Thoracic aorta (tissue), 2 donors: ENCODE data around the gene RSPO3. TPM values are rescaled to one million over a fixed set of nuclear protein-coding genes. Genes with fewer than 3 reads are reported as not detected.

ENCODE experiments used
- ATAC-seq: fragments of 150-250 bp; one replicate; pipeline ENCODE4 v1.8.0; 2017; ENCODE audit warnings: low read depth; ENCODE audit not compliant: insufficient number of reproducible peaks, low FRiP score
- DNase-seq: peaks from one replicate; pipeline ENCODE4 v3.0.0-alpha.2; 2020; ENCODE audit warnings: low spot score
- H3K27ac ChIP-seq, 2 donors: fragments of 200-600 bp; sonication (generic); 1 replicate in 1 of 2; 2 replicates in 1 of 2; pipeline ENCODE4 v1.5.1; 2016; ENCODE audit warnings: mild to moderate bottlenecking in 2 of 2, moderate library complexity in 2 of 2
- H3K27me3 ChIP-seq: fragments of 200-600 bp; sonication (generic); replicated peaks from 2 replicates; pipeline ENCODE4 v1.6.0; 2016; ENCODE audit warnings: mild to moderate bottlenecking; ENCODE audit not compliant: insufficient read depth
- H3K36me3 ChIP-seq: fragments of 200-600 bp; sonication (generic); one replicate; pipeline ENCODE4 v1.5.1; 2016
- H3K4me1 ChIP-seq, 2 donors: fragments of 200-600 bp; sonication (generic); 1 replicate in 1 of 2; 2 replicates in 1 of 2; pipeline versions ENCODE4 v1.5.1 to v1.6.0; 2016; ENCODE audit warnings: low read depth in 2 of 2, mild to moderate bottlenecking in 1 of 2; ENCODE audit not compliant: control insufficient read depth in 1 of 2
- H3K4me3 ChIP-seq: fragments of 200-600 bp; sonication (generic); 2 replicates; pipeline ENCODE4 v1.5.1; 2016; ENCODE audit warnings: mild to moderate bottlenecking
- H3K9me3 ChIP-seq: fragments of 200-600 bp; sonication (generic); 2 replicates; pipeline ENCODE4 v1.5.1; 2016
- total RNA-seq, 2 donors: library from RNA; depleted of rRNA; stranded (reverse); fragments of >200 nt; gene quantifications; one replicate each; pipeline versions ENCODE4 v1.1.0 to v1.2.3, GENCODE V29; 2016
- TF ChIP-seq, protein P1 (sequence below): fragments of 200-600 bp; sonication (generic); IDR thresholded peaks from one replicate; pipeline ENCODE4 v1.5.1; 2019; ENCODE audit warnings: antibody characterized with exemption

The RSPO3 gene, protein sequence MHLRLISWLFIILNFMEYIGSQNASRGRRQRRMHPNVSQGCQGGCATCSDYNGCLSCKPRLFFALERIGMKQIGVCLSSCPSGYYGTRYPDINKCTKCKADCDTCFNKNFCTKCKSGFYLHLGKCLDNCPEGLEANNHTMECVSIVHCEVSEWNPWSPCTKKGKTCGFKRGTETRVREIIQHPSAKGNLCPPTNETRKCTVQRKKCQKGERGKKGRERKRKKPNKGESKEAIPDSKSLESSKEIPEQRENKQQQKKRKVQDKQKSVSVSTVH
- 1 to 10 TPM; 1.1 to 2.3 TPM for total RNA-seq

DNA sequence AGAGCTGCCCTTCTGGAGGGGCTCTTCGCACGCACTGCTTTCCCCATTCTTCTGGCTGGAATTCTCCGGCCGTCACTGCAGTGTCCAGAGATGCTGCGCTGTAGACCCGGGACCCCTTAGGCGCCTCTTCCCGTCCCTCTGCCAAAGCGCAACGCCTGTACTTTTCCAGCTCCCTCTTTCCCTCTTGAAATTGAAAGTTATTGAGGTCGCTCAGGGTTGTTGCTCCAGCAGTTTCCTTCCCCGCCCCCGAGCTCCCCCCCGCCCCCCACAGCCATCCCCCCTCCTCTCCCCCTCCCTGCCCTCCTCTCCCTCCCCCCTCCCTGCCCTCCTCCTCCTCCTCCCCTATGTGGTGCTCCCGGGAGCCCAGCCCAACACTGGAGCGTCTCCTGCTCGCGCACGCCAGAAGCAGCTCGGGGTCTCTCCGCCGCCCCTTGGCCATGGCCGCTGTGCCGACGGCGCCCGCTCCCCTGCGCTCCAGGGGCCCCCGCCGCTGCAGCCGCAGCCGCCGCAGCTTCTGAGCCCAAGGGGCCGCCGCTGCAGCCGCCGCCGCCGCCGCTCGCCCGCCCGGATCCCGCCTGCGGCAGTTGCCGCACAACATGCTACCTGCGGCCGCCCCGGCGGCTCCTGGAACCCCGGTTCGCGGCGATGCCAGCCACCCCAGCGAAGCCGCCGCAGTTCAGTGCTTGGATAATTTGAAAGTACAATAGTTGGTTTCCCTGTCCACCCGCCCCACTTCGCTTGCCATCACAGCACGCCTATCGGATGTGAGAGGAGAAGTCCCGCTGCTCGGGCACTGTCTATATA is at the start of gene RSPO3:
Gene RSPO3, plus strand, starts transcription at position 374 of the 804 bp plus-strand sequence. CDS start 522 bp downstream, outside the sequence.
- no peak for ATAC-seq
- Histone ChIP-seq H3K27me3 (no peaks in the 10 kb centered on the region), H3K4me3 (peak within 1 kb of the TSS; percentile 72), H3K9me3 (no peaks in the 10 kb centered on the region), H3K4me1 (peaks cover 20 to 26% of the 10 kb centered on the region in 2 donors), H3K27ac (no peak within 1 kb of the TSS), H3K36me3 (no peaks in the 10 kb centered on the region)
- no peak for DNase-seq
- TF ChIP-seq, protein P1, sequence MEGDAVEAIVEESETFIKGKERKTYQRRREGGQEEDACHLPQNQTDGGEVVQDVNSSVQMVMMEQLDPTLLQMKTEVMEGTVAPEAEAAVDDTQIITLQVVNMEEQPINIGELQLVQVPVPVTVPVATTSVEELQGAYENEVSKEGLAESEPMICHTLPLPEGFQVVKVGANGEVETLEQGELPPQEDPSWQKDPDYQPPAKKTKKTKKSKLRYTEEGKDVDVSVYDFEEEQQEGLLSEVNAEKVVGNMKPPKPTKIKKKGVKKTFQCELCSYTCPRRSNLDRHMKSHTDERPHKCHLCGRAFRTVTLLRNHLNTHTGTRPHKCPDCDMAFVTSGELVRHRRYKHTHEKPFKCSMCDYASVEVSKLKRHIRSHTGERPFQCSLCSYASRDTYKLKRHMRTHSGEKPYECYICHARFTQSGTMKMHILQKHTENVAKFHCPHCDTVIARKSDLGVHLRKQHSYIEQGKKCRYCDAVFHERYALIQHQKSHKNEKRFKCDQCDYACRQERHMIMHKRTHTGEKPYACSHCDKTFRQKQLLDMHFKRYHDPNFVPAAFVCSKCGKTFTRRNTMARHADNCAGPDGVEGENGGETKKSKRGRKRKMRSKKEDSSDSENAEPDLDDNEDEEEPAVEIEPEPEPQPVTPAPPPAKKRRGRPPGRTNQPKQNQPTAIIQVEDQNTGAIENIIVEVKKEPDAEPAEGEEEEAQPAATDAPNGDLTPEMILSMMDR, result no peak

DNA sequence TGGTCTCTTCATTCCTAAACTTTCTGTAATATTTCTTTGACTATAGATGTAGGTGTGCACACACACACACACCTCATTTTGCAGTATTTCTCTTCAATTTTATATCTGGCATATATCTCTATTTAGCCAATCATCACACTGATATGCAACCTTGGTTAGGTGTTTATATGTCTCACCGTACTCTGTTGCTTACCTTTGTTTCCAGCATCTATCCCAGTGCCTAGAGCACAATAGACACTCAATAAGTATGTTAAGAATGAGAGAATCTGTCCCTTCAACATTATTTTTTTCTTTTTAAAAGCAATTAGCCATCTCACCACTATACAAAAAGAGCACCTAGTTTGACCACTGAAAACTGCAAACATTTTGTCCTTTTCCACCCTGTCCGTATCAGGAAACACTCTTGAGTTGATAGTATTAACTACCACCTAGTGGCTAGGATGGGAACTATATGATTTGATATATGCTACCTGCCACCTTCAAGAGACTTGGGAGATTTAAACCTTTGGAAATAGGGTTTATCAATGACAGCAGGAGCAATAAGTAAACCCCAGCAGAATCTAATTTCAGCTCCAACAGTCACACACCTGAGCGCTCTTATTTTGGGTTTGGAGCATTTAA is 48.7 kb upstream of the RSPO3 start:
- ATAC-seq (no peak), DNase-seq (no peak)
- no peaks in the 10 kb centered on the region for H3K36me3 ChIP-seq
- no peaks in the 10 kb centered on the region for H3K4me1 ChIP-seq
- TF ChIP-seq, protein P1, result peak; percentile 27
- no peaks in the 10 kb centered on the region for H3K9me3 ChIP-seq
- H3K27me3 ChIP-seq, result no peaks in the 10 kb centered on the region
- no peak overlapping the region for H3K4me3 ChIP-seq
- H3K27ac ChIP-seq, result no peak overlapping the region

DNA sequence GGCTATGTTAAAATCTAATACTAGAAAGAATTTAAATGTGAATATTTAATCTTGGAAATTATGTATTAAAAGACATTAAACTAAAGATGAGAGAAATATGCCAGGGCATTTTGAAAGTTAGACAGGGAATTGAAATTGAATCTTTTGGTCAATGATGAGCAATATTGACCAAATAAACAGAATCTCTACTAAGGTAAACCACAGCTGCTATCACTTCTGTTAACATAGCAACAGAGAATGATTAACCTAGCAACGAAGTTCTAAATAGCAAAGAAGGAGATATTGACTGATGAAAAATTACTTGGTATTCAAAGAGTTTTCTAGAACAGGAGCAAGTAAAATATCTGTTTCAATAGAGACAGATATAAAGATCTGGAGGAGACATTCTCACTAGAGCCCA is 45.2 kb upstream of the RSPO3 start:
- DNase-seq (no peak), ATAC-seq (no peak)
- Histone ChIP-seq H3K4me1 (no peaks in the 10 kb centered on the region), H3K4me3 (no peak overlapping the region), H3K36me3 (no peaks in the 10 kb centered on the region), H3K27me3 (no peaks in the 10 kb centered on the region), H3K27ac (no peak overlapping the region), H3K9me3 (no peaks in the 10 kb centered on the region)
- TF ChIP-seq, protein P1, result no peak

DNA sequence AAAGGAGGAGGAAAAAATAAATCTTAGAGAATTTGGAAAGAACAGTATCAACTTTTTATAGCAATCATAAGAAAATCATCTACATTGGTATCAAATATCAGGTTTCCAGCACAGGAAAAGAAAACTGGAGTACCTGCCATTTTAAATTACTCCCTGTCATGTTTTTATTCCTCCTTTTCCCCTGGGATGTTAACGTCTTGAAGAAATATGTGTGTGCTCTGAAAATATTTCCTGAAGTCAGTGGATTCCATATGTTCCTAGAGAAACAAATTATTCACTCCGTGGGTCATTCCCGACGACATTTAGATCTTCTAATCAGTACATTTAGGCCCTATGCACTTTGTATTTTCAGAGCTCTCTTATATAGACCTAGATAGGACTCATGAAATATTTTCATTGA is 42.0 kb upstream of the RSPO3 start:
- TF ChIP-seq, protein P1, result no peak
- no peaks in the 10 kb centered on the region for H3K4me1 ChIP-seq
- ATAC-seq, result no peak

DNA sequence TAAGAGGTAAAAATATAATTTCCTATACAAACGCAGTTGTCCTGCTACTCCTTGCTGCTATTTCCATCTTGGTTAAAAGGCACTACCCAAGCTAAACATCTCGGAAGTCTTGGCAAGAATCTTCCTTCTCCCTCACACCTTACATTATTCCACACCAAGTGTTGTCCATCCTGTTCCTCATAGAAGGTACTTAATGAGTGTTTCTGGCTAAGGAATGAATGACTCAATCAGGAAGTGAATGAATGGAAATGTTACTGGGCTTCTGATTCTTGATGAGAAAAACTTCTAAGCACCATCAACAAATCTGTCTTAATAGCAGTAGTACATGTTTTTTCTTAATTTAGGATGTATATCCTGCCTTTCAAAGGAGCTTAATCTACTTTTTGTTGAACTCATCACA is 40.6 kb upstream of the RSPO3 start:
- TF ChIP-seq, protein P1, result no peak
- no peaks in the 10 kb centered on the region for H3K9me3 ChIP-seq
- H3K27ac ChIP-seq, result no peak overlapping the region
- ATAC-seq, result no peak
- DNase-seq, result no peak
- no peaks in the 10 kb centered on the region for H3K4me1 ChIP-seq
- no peaks in the 10 kb centered on the region for H3K36me3 ChIP-seq
- no peaks in the 10 kb centered on the region for H3K27me3 ChIP-seq
- H3K4me3 ChIP-seq, result no peak overlapping the region

More for the DNA sequence above, 42.0 kb upstream of the RSPO3 start:
- no peaks in the 10 kb centered on the region for H3K9me3 ChIP-seq
- H3K36me3 ChIP-seq, result no peaks in the 10 kb centered on the region
- no peaks in the 10 kb centered on the region for H3K27me3 ChIP-seq
- H3K27ac ChIP-seq, result no peak overlapping the region
- H3K4me3 ChIP-seq, result no peak overlapping the region
- DNase-seq, result no peak
